Stimulated activated CD4-positive, alpha-beta T cell treated with anti-CD3 and anti-CD28 coated beads, Interleukin-1b, Interleukin-23, amount 100 ng/mL, for 48 hours (primary cell): ENCODE measurements around the gene LRRN2.

ENCODE experiments used
- DNase-seq: peaks from one replicate; pipeline ENCODE4 v3.0.0-alpha.2; 2020

The LRRN2 gene

GRCh38 chr1:204688776-204689175 lies 3.2 kb upstream of the LRRN2 start:
- no peak for DNase-seq

GRCh38 chr1:204688007-204688406 lies 2.5 kb upstream of the LRRN2 start:
- DNase-seq, result no peak

- DNase-seq, result no peak
These were observed 835 bp downstream of the LRRN2 start for GRCh38 chr1:204684571-204685235.

- DNase-seq, result no peak
These were observed 1.4 kb downstream of the LRRN2 start for GRCh38 chr1:204684206-204684570.

GRCh38 chr1:204683284-204684205 lies 2.0 kb downstream of the LRRN2 start:
- DNase-seq, result no peak

GRCh38 chr1:204680461-204680860 lies 5.1 kb downstream of the LRRN2 start:
- no peak for DNase-seq

- DNase-seq, result no peak
These were observed 5.5 kb downstream of the LRRN2 start for GRCh38 chr1:204680051-204680450.

GRCh38 chr1:204678721-204679475 lies 6.6 kb downstream of the LRRN2 start:
- DNase-seq, result no peak

GRCh38 chr1:204677864-204678263 lies 7.7 kb downstream of the LRRN2 start:
- DNase-seq, result no peak

- DNase-seq, result no peak
These were observed 9.5 kb downstream of the LRRN2 start for GRCh38 chr1:204676043-204676442.

- no peak for DNase-seq
These were observed 11.5 kb downstream of the LRRN2 start for GRCh38 chr1:204673909-204674649.

GRCh38 chr1:204673209-204673608 lies 12.3 kb downstream of the LRRN2 start:
- no peak for DNase-seq

- DNase-seq, result no peak
These were observed 12.9 kb downstream of the LRRN2 start for GRCh38 chr1:204672482-204673121.

GRCh38 chr1:204672069-204672468 lies 13.5 kb downstream of the LRRN2 start:
- DNase-seq, result no peak

- no peak for DNase-seq
These were observed 15.2 kb downstream of the LRRN2 start for GRCh38 chr1:204670152-204670927.

- DNase-seq, result no peak
These were observed 16.0 kb downstream of the LRRN2 start for GRCh38 chr1:204669579-204669978.

- DNase-seq, result no peak
These were observed 21.2 kb downstream of the LRRN2 start for GRCh38 chr1:204664384-204664651.

GRCh38 chr1:204663644-204664383 lies 21.7 kb downstream of the LRRN2 start:
- no peak for DNase-seq

GRCh38 chr1:204662530-204662929 lies 23.0 kb downstream of the LRRN2 start:
- no peak for DNase-seq

GRCh38 chr1:204660509-204660908 lies 25.0 kb downstream of the LRRN2 start:
- no peak for DNase-seq

- no peak for DNase-seq
These were observed 26.5 kb downstream of the LRRN2 start for GRCh38 chr1:204659056-204659455.
